Right lobe of liver (tissue), 4 donors: ENCODE data around the gene EXOC4.

Experiments used
- POLR2A ChIP-seq: fragments of 450-650 bp; IDR thresholded peaks from one replicate; pipeline ENCODE4 v1.6.1; 2017; ENCODE audit warnings: antibody characterized with exemption, mild to moderate bottlenecking
- TF ChIP-seq, protein P1 (sequence below), 4 donors: fragments of 200-600 bp in 3 of 4; fragments of 450-650 bp in 1 of 4; IDR thresholded peaks; one replicate each; pipeline versions ENCODE4 v1.5.1 to v1.8.0; 2016 to 2022; ENCODE audit warnings: antibody characterized with exemption in 4 of 4, mild to moderate bottlenecking in 2 of 4
- donor health status: DM: no; HTN: no; CAD: no.
- donor health status: DM: no; HTN: no; CAD: no.
- donor health status: DM: no; HTN: yes; CAD: no.

DNA sequence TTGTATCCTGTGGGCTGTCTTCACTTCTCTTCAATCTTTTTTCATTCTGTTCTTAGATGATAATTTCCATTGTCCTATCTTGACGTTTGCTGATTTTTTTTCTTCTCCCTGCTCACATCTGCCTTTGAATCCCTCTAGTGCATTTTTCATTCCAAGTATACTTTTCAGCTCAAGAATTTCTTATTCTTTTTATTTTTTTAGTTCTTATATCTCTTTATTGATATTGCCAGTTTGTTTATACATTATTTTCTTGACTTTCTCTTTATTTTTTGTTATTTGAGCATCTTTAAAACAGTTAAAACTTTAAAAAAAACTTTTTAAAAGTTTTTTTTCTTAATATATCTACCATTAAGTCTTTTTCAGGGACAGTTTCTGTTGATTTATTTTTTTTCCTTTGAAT, 100.9 kb downstream of the EXOC4 start:
- TF ChIP-seq, protein P1, sequence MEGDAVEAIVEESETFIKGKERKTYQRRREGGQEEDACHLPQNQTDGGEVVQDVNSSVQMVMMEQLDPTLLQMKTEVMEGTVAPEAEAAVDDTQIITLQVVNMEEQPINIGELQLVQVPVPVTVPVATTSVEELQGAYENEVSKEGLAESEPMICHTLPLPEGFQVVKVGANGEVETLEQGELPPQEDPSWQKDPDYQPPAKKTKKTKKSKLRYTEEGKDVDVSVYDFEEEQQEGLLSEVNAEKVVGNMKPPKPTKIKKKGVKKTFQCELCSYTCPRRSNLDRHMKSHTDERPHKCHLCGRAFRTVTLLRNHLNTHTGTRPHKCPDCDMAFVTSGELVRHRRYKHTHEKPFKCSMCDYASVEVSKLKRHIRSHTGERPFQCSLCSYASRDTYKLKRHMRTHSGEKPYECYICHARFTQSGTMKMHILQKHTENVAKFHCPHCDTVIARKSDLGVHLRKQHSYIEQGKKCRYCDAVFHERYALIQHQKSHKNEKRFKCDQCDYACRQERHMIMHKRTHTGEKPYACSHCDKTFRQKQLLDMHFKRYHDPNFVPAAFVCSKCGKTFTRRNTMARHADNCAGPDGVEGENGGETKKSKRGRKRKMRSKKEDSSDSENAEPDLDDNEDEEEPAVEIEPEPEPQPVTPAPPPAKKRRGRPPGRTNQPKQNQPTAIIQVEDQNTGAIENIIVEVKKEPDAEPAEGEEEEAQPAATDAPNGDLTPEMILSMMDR (IDR thresholded peaks at IDR 0.05) = no peak
- TF ChIP-seq POLR2A = no peak
